Measurements from ENCODE around the gene VPS8. TPM values are rescaled to one million over a fixed set of nuclear protein-coding genes. Genes with fewer than 3 reads are reported as not detected.

The VPS8 gene
- total RNA-seq, 1 experiment from 2014 or later = 31.4 TPM

- no peak for DNase-seq (ENCODE audit: low read depth)
Observed at GRCh38 chr3:185089751-185090150, 277.8 kb downstream of the VPS8 start.

DNA sequence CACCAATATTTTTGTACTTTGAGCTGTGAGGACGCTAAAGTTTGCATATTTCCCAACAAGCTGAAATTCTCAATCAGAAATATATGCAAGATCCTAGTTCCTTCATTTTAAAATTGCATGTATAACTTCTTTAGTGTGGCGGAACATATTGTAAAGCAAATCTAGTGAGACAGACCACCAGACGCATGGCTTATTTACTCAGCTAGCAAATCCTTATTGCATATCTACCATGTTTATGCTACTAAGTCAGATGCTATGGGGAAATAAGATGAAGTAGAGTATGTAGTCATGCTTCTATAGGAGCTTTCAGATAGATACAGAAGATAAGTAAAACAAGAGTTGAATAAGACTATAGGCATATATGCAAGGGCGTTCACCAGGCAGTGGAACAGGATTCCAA is 278.8 kb downstream of the VPS8 start:
- no peak for DNase-seq (ENCODE audit: low read depth)

- no peak for DNase-seq (ENCODE audit: low read depth)
Observed at GRCh38 chr3:185093116-185093515, 281.1 kb downstream of the VPS8 start.

GRCh38 chr3:185094697-185095096 is 282.7 kb downstream of the VPS8 start:
- DNase-seq (ENCODE audit: low read depth) = no peak

Other genes starting within 250 kb of the VPS8 start
- 35.4 and 61.3 TPM in 2 replicates for gene MAGEF1, start 100.1 kb upstream of the VPS8 start, total RNA-seq (2014; rRNA removed; shearing (Covaris generic))